Measurements from ENCODE around the gene BIRC2.

BIRC2 gene

DNA sequence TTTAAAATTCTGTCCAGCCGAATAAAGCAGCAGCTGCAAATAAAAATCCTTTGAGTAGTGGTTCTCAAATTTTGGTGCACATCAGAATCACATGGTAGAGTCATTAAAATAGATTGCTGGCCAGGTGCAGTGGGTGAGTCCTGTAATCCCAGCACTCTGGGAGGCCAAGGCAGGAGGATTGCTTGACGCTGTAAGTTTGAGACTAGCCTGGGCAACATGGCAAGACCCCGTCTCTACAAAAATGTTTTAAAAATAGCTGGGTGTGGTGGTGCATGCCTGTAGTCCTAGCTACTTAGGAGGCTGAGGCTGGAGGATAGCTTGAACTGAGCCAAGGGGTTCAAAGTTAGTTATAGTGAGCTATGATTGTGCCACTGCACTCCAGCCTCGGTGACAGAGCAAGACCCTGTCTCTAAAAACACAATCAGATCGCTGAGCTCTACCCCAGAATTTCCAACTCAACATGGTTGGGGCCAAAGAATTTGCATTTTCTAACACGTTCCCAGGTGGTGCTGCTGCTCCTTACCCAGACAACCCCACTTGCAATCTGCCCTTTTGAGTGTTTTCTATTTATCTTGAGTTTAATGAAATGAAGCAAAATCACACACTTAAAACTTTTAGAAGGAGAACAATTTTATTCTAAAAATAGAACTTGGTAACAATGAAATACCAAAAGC lies 48.8 kb downstream of the BIRC2 start:
- Histone ChIP-seq H3K36me3 (ENCODE audit: control insufficient read depth in 2 of 2, insufficient read depth in 1 of 2, low read length in 2 of 2) (peaks cover 4 to 85% of the 10 kb centered on the region in 2 experiments; a peak in 2 of 3 replicates), H3K9me3 (ENCODE audit: control insufficient read depth, insufficient read depth, low read depth, low read length) (no peaks in the 10 kb centered on the region), H3K4me3 (ENCODE audit: low read depth, low read length) (no peak overlapping the region), H3K4me1 (ENCODE audit: control insufficient read depth, insufficient read depth, low read length) (no peaks in the 10 kb centered on the region), H3K27ac (ENCODE audit: extremely low read depth, low read depth, low read length) (no peak overlapping the region)
- TF ChIP-seq ZNF324 (tag by site-specific recombination; IDR thresholded peaks at IDR 0.05) (no peak), SCRT2 (tag by site-specific recombination; IDR thresholded peaks at IDR 0.05) (no peak)
- ChIA-PET POLR2A (interaction anchor here (0.7 kb wide), 1 partner anchor 11 kb away, joined by 9 read pairs; no protein-coding TSS in a partner anchor), CTCF (interaction anchor here (0.6 kb wide), 1 partner anchor 143 kb away, joined by 6 read pairs; no protein-coding TSS in a partner anchor)

DNA sequence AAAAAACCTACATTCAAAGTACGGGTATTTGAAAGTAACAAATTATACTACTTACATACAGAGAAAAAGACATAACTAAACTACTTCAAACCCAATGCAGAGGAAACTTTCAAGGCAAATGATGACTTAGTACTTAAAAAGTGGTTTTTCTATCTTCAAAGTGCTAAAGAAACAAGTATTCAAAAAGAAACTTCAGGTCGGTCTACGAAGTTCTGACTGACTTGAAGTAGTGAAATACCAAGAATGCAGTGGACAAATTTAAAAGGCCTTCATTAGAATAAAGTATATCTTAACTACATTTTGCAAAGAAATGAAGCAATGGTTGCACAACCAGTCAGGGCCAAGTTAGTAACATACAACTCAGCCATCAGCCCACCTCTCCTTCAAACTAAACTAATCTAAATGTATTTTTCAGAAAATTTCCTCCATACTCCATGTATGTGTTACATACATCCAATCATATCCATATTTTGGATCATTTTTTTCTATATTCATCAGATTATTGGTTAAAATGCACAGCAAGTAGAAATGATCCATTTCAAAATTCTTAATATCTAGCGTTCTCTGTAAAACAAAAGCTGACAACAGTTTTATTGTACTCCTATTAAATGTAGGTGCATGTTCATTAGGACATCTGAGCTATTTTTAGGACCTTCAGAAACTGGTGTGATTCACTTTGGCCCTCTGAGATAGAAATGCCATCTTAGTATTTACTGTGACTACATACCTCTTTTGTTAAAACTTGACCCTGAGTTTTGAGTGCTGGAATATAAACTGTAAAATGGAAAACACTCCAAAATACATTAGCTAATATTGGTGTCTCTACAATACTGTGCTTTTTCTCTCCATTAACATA lies 49.9 kb downstream of the BIRC2 start:
- Histone ChIP-seq H3K9me3 (ENCODE audit: control insufficient read depth, insufficient read depth, low read depth, low read length) (no peaks in the 10 kb centered on the region), H3K4me3 (ENCODE audit: low read depth, low read length) (no peak overlapping the region), H3K36me3 (ENCODE audit: control insufficient read depth in 2 of 2, insufficient read depth in 1 of 2, low read length in 2 of 2) (peaks cover 4 to 85% of the 10 kb centered on the region in 2 experiments; a peak in 2 of 3 replicates), H3K4me1 (ENCODE audit: control insufficient read depth, insufficient read depth, low read length) (no peaks in the 10 kb centered on the region), H3K27ac (ENCODE audit: extremely low read depth, low read depth, low read length) (no peak overlapping the region)
- CTCF ChIA-PET: interaction anchor here (0.6 to 2.4 kb wide), 3 partner anchors 216 to 270 kb away, joined by 3 to 6 read pairs (median 6); no protein-coding TSS in a partner anchor
- POLR2A ChIA-PET: interaction anchor here (1.0 kb wide), 1 partner anchor 10 kb away, joined by 5 read pairs; no protein-coding TSS in a partner anchor
- no peak for TF ChIP-seq BCL11B (tag by site-specific recombination; IDR thresholded peaks at IDR 0.05; ENCODE audit: low read depth)
- TF ChIP-seq ZNF624 (tag by site-specific recombination; IDR thresholded peaks at IDR 0.05): no peak
- TF ChIP-seq ZNF473 (tag by site-specific recombination; IDR thresholded peaks at IDR 0.05): no peak
- no peak for TF ChIP-seq ZNF776 (tag by site-specific recombination; IDR thresholded peaks at IDR 0.05; ENCODE audit: borderline replicate concordance)
- TF ChIP-seq WT1 (tag by site-specific recombination; IDR thresholded peaks at IDR 0.05): no peak
- no peak for TF ChIP-seq ZFP69B (tag by site-specific recombination; IDR thresholded peaks at IDR 0.05)
- TF ChIP-seq ZNF561 (tag by site-specific recombination; IDR thresholded peaks at IDR 0.05; ENCODE audit: borderline replicate concordance): no peak
- TF ChIP-seq YY2 (tag by site-specific recombination; IDR thresholded peaks at IDR 0.05): no peak
- TF ChIP-seq, protein P1, sequence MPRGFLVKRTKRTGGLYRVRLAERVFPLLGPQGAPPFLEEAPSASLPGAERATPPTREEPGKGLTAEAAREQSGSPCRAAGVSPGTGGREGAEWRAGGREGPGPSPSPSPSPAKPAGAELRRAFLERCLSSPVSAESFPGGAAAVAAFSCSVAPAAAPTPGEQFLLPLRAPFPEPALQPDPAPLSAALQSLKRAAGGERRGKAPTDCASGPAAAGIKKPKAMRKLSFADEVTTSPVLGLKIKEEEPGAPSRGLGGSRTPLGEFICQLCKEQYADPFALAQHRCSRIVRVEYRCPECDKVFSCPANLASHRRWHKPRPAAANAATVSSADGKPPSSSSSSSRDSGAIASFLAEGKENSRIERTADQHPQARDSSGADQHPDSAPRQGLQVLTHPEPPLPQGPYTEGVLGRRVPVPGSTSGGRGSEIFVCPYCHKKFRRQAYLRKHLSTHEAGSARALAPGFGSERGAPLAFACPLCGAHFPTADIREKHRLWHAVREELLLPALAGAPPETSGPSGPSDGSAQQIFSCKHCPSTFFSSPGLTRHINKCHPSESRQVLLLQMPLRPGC (tag by site-specific recombination; IDR thresholded peaks at IDR 0.05): no peak
- TF ChIP-seq ZNF155 (tag by site-specific recombination; IDR thresholded peaks at IDR 0.05): no peak
- TF ChIP-seq ZNF701 (tag by site-specific recombination; IDR thresholded peaks at IDR 0.05): no peak
- TF ChIP-seq ZNF132 (tag by site-specific recombination; IDR thresholded peaks at IDR 0.05; ENCODE audit: borderline replicate concordance): no peak
- TF ChIP-seq KLF1 (tag by site-specific recombination; IDR thresholded peaks at IDR 0.05): no peak
- no peak for TF ChIP-seq GLI4 (tag by site-specific recombination; IDR thresholded peaks at IDR 0.05)
- TF ChIP-seq, protein P2, sequence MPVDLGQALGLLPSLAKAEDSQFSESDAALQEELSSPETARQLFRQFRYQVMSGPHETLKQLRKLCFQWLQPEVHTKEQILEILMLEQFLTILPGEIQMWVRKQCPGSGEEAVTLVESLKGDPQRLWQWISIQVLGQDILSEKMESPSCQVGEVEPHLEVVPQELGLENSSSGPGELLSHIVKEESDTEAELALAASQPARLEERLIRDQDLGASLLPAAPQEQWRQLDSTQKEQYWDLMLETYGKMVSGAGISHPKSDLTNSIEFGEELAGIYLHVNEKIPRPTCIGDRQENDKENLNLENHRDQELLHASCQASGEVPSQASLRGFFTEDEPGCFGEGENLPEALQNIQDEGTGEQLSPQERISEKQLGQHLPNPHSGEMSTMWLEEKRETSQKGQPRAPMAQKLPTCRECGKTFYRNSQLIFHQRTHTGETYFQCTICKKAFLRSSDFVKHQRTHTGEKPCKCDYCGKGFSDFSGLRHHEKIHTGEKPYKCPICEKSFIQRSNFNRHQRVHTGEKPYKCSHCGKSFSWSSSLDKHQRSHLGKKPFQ (tag by site-specific recombination; IDR thresholded peaks at IDR 0.05): no peak
- no peak for TF ChIP-seq YY1 (tag by site-specific recombination; IDR thresholded peaks at IDR 0.05)
- no peak for TF ChIP-seq ZNF324 (tag by site-specific recombination; IDR thresholded peaks at IDR 0.05)
